HL-60 (cell line): ENCODE measurements around the gene CYTH4.

Experiments
- DNase-seq, 2 experiments: peaks; one replicate each; pipeline ENCODE4 v3.0.0-alpha.2; 2010 to 2020; ENCODE audit warnings: low read depth in 1 of 2, low spot score in 1 of 2
- H3K27ac ChIP-seq: fragments of 250-450 bp; sonication (Bioruptor Pico); replicated peaks from 2 replicates; pipeline ENCODE4 v1.5.1; 2020; ENCODE audit warnings: mild to moderate bottlenecking, moderate library complexity
- H3K27me3 ChIP-seq: fragments of 250-450 bp; sonication (Bioruptor Pico); 2 replicates; pipeline ENCODE4 v1.5.1; 2021; ENCODE audit warnings: mild to moderate bottlenecking, moderate library complexity; ENCODE audit not compliant: insufficient read depth, poor library complexity, severe bottlenecking
- H3K4me3 ChIP-seq: replicated peaks from 2 replicates; pipeline ENCODE4 v1.5.1; 2011; ENCODE audit warnings: mild to moderate bottlenecking, control low read depth, low read length; ENCODE audit not compliant: insufficient read depth
- GABPA ChIP-seq: IDR thresholded peaks from 2 replicates; pipeline ENCODE4 v1.6.1; 2012; ENCODE audit warnings: low read depth
- POLR2AphosphoS5 ChIP-seq: IDR thresholded peaks from 2 replicates; pipeline ENCODE4 v1.6.1; 2012; ENCODE audit warnings: low read depth
- SPI1 ChIP-seq: IDR thresholded peaks from 2 replicates; pipeline ENCODE4 v1.6.1; 2012; ENCODE audit warnings: low read depth, mild to moderate bottlenecking, borderline replicate concordance
- TF ChIP-seq, protein P1 (sequence below): IDR thresholded peaks from one replicate; pipeline ENCODE4 v1.5.1; 2011; ENCODE audit warnings: low read length, control low read depth, inconsistent platforms; ENCODE audit not compliant: insufficient read depth
- TF ChIP-seq, protein P2 (sequence below): IDR thresholded peaks from 2 replicates; pipeline ENCODE4 v1.6.1; 2012; ENCODE audit warnings: low read depth; ENCODE audit not compliant: insufficient replicate concordance

CYTH4 gene

GRCh38 chr22:37319469-37319868 is 37.2 kb downstream of the CYTH4 start:
- peaks cover 23% of the 10 kb centered on the region for H3K27me3 ChIP-seq
- H3K4me3 ChIP-seq: no peak overlapping the region
- no peak for DNase-seq
- TF ChIP-seq SPI1 (no peak), GABPA (no peak), POLR2AphosphoS5 (no peak)
- TF ChIP-seq, protein P1, sequence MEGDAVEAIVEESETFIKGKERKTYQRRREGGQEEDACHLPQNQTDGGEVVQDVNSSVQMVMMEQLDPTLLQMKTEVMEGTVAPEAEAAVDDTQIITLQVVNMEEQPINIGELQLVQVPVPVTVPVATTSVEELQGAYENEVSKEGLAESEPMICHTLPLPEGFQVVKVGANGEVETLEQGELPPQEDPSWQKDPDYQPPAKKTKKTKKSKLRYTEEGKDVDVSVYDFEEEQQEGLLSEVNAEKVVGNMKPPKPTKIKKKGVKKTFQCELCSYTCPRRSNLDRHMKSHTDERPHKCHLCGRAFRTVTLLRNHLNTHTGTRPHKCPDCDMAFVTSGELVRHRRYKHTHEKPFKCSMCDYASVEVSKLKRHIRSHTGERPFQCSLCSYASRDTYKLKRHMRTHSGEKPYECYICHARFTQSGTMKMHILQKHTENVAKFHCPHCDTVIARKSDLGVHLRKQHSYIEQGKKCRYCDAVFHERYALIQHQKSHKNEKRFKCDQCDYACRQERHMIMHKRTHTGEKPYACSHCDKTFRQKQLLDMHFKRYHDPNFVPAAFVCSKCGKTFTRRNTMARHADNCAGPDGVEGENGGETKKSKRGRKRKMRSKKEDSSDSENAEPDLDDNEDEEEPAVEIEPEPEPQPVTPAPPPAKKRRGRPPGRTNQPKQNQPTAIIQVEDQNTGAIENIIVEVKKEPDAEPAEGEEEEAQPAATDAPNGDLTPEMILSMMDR: no peak
- TF ChIP-seq, protein P2, sequence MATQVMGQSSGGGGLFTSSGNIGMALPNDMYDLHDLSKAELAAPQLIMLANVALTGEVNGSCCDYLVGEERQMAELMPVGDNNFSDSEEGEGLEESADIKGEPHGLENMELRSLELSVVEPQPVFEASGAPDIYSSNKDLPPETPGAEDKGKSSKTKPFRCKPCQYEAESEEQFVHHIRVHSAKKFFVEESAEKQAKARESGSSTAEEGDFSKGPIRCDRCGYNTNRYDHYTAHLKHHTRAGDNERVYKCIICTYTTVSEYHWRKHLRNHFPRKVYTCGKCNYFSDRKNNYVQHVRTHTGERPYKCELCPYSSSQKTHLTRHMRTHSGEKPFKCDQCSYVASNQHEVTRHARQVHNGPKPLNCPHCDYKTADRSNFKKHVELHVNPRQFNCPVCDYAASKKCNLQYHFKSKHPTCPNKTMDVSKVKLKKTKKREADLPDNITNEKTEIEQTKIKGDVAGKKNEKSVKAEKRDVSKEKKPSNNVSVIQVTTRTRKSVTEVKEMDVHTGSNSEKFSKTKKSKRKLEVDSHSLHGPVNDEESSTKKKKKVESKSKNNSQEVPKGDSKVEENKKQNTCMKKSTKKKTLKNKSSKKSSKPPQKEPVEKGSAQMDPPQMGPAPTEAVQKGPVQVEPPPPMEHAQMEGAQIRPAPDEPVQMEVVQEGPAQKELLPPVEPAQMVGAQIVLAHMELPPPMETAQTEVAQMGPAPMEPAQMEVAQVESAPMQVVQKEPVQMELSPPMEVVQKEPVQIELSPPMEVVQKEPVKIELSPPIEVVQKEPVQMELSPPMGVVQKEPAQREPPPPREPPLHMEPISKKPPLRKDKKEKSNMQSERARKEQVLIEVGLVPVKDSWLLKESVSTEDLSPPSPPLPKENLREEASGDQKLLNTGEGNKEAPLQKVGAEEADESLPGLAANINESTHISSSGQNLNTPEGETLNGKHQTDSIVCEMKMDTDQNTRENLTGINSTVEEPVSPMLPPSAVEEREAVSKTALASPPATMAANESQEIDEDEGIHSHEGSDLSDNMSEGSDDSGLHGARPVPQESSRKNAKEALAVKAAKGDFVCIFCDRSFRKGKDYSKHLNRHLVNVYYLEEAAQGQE: no peak
- no peak overlapping the region for H3K27ac ChIP-seq

DNA sequence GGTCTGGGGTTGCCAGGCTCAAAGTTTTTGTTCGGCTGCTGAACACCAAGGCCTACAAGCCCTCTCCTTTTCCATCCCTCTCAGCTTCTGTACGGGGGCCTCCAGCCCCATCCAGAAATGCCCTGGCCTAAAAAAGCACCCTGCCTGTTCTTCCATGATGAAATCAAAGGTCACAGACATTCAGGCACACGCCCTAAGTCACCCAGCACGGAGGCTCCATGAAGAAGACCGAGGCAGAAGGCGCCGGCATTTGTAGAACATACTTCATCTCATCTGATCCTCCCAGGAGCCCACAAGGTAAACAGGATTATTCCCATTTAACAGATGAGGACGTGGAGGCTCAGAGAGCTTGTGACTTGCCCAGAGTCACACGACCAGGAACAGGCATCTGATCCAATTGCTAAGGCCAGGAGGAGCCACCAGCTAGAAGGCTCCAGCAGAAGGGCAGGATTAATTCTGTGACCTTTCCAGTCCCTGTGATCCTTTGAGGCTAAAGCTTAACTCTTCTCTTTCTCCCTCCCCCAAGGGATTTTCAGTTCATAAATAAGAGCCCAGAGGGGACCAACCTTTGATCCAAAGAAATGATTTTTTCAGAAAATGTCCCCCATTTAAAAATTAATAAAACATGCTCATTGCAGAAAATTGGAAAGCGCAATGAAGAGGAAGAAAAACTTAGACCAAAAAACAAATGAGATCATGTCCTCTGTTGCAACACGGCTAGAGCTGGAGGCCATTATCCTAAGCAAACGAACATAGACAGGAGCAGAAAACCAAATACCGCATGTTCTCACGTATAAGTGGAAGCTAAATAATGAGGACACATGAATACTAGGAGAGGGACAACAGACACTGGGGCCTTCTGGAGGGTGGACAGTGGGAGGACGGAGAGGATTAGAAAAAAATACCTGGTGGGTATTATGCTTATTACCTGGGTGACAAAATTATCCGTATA is 38.7 kb downstream of the CYTH4 start:
- no peak overlapping the region for H3K27ac ChIP-seq
- no peak for DNase-seq
- H3K27me3 ChIP-seq: peaks cover 35% of the 10 kb centered on the region
- TF ChIP-seq, protein P2: no peak
- TF ChIP-seq, protein P1: no peak
- TF ChIP-seq POLR2AphosphoS5: no peak
- TF ChIP-seq SPI1: no peak
- TF ChIP-seq GABPA: no peak
- no peak overlapping the region for H3K4me3 ChIP-seq

GRCh38 chr22:37324340-37325038 is 42.2 kb downstream of the CYTH4 start:
- Histone ChIP-seq H3K27me3 (peaks cover 59% of the 10 kb centered on the region), H3K4me3 (no peak overlapping the region), H3K27ac (no peak overlapping the region)
- no peak for DNase-seq
- no peak for TF ChIP-seq POLR2AphosphoS5
- no peak for TF ChIP-seq SPI1
- TF ChIP-seq, protein P2: no peak
- no peak for TF ChIP-seq GABPA
